Liver (tissue), 9 donors: Measurements from ENCODE around the gene UNC13D. TPM values are rescaled to one million over a fixed set of nuclear protein-coding genes. Genes with fewer than 3 reads are reported as not detected.

ENCODE experiments used
- DNase-seq: peaks from one replicate; pipeline ENCODE4 v3.0.0-alpha.2; 2017; ENCODE audit warnings: low spot score
- H3K27ac ChIP-seq, 2 donors: one replicate each; pipeline ENCODE4 v1.7.0; 2013; ENCODE audit warnings: inconsistent platforms in 2 of 2, low read length in 2 of 2, control low read depth in 1 of 2, low read depth in 1 of 2, mild to moderate bottlenecking in 1 of 2
- H3K27me3 ChIP-seq, 4 donors: one replicate each; pipeline versions ENCODE4 v1.6.1 to v1.7.0; 2013; ENCODE audit warnings: low read length in 3 of 4, inconsistent platforms in 1 of 4, mild to moderate bottlenecking in 1 of 4, moderate library complexity in 1 of 4; ENCODE audit not compliant: control insufficient read depth in 4 of 4, insufficient read depth in 4 of 4
- H3K36me3 ChIP-seq, 4 donors: one replicate each; pipeline versions ENCODE4 v1.6.1 to v1.7.0; 2013; ENCODE audit warnings: low read length in 3 of 4, mild to moderate bottlenecking in 3 of 4, low read depth in 1 of 4, moderate library complexity in 1 of 4; ENCODE audit not compliant: control insufficient read depth in 4 of 4, insufficient read depth in 3 of 4
- H3K4me1 ChIP-seq, 4 donors: one replicate each; pipeline versions ENCODE4 v1.6.1 to v1.7.0; 2013; ENCODE audit warnings: low read length in 3 of 4, mild to moderate bottlenecking in 3 of 4, moderate library complexity in 1 of 4; ENCODE audit not compliant: control insufficient read depth in 4 of 4, insufficient read depth in 4 of 4
- H3K4me3 ChIP-seq, 3 donors: one replicate each; pipeline versions ENCODE4 v1.6.1 to v1.7.0; 2013; ENCODE audit warnings: low read length in 3 of 3, control low read depth in 1 of 3, low read depth in 1 of 3, mild to moderate bottlenecking in 1 of 3
- H3K9ac ChIP-seq, 2 donors: one replicate each; pipeline ENCODE4 v1.7.0; 2013; ENCODE audit warnings: low read length in 2 of 2, mild to moderate bottlenecking in 2 of 2, moderate library complexity in 2 of 2, control low read depth in 1 of 2, low read depth in 1 of 2
- H3K9me3 ChIP-seq, 4 donors: one replicate each; pipeline versions ENCODE4 v1.6.1 to v1.7.0; 2013; ENCODE audit warnings: low read length in 3 of 4; ENCODE audit not compliant: control insufficient read depth in 4 of 4
- EGR1 ChIP-seq, 2 donors: IDR thresholded peaks; 2 replicates each; pipeline ENCODE4 v1.6.1; 2016 to 2018; ENCODE audit warnings: antibody characterized with exemption in 2 of 2, low read depth in 2 of 2
- FOXA2 ChIP-seq: IDR thresholded peaks from 2 replicates; pipeline ENCODE4 v1.6.1; 2016; ENCODE audit warnings: antibody characterized with exemption
- GABPA ChIP-seq, 2 donors: IDR thresholded peaks in 1 of 2; conservative IDR thresholded peaks in 1 of 2; 2 replicates each; pipeline ENCODE4 v1.6.1; 2016; ENCODE audit warnings: antibody characterized with exemption in 2 of 2, mild to moderate bottlenecking in 1 of 2, moderate library complexity in 1 of 2
- HNF4A ChIP-seq, 2 donors: conservative IDR thresholded peaks; 2 replicates each; pipeline ENCODE4 v1.6.1; 2016; ENCODE audit warnings: antibody characterized with exemption in 2 of 2, mild to moderate bottlenecking in 2 of 2
- JUND ChIP-seq, 2 donors: IDR thresholded peaks; 2 replicates each; pipeline ENCODE4 v1.6.1; 2016; ENCODE audit warnings: antibody characterized with exemption in 2 of 2
- NR2F2 ChIP-seq: IDR thresholded peaks from 2 replicates; pipeline ENCODE4 v1.6.1; 2016; ENCODE audit warnings: antibody characterized with exemption
- RAD21 ChIP-seq, 2 donors: IDR thresholded peaks; 2 replicates each; pipeline ENCODE4 v1.6.1; 2016; ENCODE audit warnings: antibody characterized with exemption in 2 of 2, mild to moderate bottlenecking in 2 of 2
- SP1 ChIP-seq: IDR thresholded peaks from 2 replicates; pipeline ENCODE4 v1.6.1; 2018; ENCODE audit warnings: antibody characterized with exemption, mild to moderate bottlenecking
- TAF1 ChIP-seq: conservative IDR thresholded peaks from 2 replicates; pipeline ENCODE4 v1.6.1; 2016; ENCODE audit warnings: antibody characterized with exemption, mild to moderate bottlenecking
- YY1 ChIP-seq: IDR thresholded peaks from 2 replicates; pipeline ENCODE4 v1.6.1; 2016; ENCODE audit warnings: antibody characterized with exemption, mild to moderate bottlenecking
- WGBS: extraction: QIAGEN DNeasy Blood & Tissue Kit; methylation state at CpG from one replicate; pipeline ENCODE4 v1.1.7; 2013; 5-methylcytosine and 5-hydroxymethylcytosine counted together
- polyA plus RNA-seq, 2 donors: library from polyadenylated mRNA; stranded (reverse) in 1 of 2; unstranded in 1 of 2; fragments of 200-250 nt in 1 of 2; fragments of >200 nt in 1 of 2; fragmentation: Nextera tagmentation in 1 of 2; extraction: Ambion mirVana in 1 of 2; gene quantifications; one replicate each; pipeline versions ENCODE4 v1.2.1 to v1.2.3, GENCODE V29; 2013 to 2015
- total RNA-seq, 2 donors: library from RNA; depleted of rRNA; stranded (reverse); fragments of >200 nt; gene quantifications; one replicate each; pipeline ENCODE4 v1.2.3, GENCODE V29; 2014
- TF ChIP-seq, protein P1 (sequence below): IDR thresholded peaks from 2 replicates; pipeline ENCODE4 v1.6.1; 2016; ENCODE audit warnings: antibody characterized with exemption
- TF ChIP-seq, protein P2 (sequence below): IDR thresholded peaks from 2 replicates; pipeline ENCODE4 v1.6.1; 2016; ENCODE audit warnings: antibody characterized with exemption, mild to moderate bottlenecking
- TF ChIP-seq, protein P3 (sequence below): IDR thresholded peaks from 2 replicates; pipeline ENCODE4 v1.6.1; 2016; ENCODE audit warnings: antibody characterized with exemption
- donor health status: healthy.
- donor health status: healthy.
- donor health status: healthy.
- donor health status: healthy.
- donor health status: healthy.

Gene UNC13D
- total and polyA plus RNA-seq, 4 donors, result 2.1 to 22.9 (median 7.6) TPM

DNA sequence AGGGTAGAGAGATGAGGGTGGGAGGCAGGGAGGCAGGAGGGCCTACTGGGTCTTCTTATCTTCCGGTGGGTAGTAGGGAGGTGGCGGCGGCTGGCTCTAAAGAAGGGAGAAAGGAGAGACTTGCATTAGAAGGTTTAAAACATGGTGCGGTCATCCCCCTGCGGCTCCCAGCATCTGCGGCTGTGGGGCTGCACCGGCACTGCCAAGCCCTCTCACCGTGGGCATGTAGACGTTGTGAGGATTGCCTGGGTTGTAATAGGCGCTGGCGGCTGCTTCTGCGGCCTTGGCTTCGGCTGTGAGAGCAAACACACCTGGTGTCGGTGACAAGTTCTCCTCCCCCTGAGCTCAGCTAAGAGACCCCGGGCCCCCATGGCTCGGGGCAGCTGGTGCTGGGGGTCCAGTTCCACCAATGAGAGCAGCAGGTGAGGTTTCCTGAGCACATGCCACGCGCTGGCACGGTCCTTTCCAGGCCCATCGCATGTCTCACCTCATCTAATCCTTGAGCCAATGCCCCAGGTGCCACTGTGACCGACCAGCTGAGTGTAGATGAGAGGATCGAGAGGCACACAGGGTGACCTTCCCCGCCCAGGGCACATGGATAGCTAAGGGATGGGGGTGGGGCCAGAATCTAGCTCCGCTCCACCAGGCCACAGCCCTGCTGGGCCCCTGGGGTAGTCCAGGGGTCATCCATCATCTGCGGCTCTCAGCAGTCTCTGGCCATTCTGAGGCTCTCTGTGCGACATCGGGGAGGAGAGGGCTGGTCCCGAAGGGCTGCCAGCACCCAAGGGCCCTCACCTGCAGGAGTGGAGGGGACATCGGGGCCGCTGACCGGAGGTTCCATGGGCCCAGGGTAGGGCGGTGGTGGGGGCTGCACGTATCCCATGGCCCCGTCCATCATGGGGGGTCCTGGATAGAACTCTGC lies 2.7 kb upstream of the UNC13D start:
- 90% methylated on average over 34 of the region's 34 CpGs for WGBS
- Histone ChIP-seq H3K4me3 (no peak overlapping the region), H3K9me3 (no peaks in the 10 kb centered on the region), H3K4me1 (peaks cover 2 to 40% (median 26%) of the 10 kb centered on the region in 4 donors), H3K27me3 (no peaks in the 10 kb centered on the region), H3K9ac (no peak overlapping the region), H3K27ac (peak overlapping the region in 1 of 2 donors; percentile 25), H3K36me3 (peaks cover 25 to 46% (median 39%) of the 10 kb centered on the region in 4 donors)
- no peak for DNase-seq
- TF ChIP-seq FOXA2 (no peak), EGR1 (IDR thresholded peaks at IDR 0.05; ENCODE audit: low read depth in 2 of 2) (no peak), JUND (IDR thresholded peaks at IDR 0.05) (no peak), GABPA (IDR thresholded peaks at IDR 0.05 in 1 of 2, conservative IDR thresholded peaks at IDR 0.05 in 1 of 2) (no peak), SP1 (no peak), YY1 (no peak)
- TF ChIP-seq, protein P1, sequence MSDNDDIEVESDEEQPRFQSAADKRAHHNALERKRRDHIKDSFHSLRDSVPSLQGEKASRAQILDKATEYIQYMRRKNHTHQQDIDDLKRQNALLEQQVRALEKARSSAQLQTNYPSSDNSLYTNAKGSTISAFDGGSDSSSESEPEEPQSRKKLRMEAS, result no peak

DNA sequence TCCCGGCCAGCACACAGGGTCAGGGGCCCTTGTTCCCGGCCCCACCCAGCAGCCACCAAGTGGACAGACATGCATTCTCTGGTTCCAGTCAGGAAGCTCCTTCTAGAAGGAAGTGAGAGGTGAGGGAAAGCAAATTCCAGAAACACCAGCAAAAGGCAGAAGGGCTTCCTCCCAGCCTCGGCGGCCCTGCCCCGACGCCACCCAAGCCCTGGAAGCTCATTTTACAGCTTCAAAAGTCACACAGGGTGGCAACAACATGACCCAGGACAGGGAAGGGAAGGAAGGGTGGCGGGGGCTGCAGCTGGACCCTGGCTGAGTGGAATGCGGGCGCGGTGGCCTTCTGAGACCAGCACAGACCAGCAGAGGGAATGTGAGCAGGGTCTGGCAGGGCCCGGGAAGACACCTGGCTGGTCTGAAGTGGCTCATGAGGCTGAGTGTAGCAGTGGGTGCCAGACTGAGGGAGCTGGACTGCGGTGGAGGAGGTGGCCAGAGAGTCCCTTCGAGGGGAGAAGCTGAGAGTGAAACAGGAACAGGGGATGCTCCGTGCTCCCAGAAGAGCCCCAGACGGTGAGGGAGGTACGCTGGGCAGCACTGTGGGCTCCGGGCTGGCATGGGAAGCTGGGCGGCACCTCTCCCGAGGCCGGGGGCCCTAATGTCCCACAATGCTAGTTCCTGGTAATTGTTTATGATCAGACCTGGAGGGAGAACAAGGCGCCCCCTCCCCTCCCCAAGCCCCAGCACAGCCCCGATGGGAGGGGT lies 1.9 kb upstream of the UNC13D start:
- no peaks in the 10 kb centered on the region for H3K9me3 ChIP-seq
- H3K36me3 ChIP-seq, result peaks cover 25 to 42% (median 37%) of the 10 kb centered on the region in 4 donors
- peak overlapping the region; percentile 39 to 69 for H3K27ac ChIP-seq
- peaks cover 0 to 34% (median 21%) of the 10 kb centered on the region in 4 donors for H3K4me1 ChIP-seq
- no peak for DNase-seq
- no peak overlapping the region for H3K9ac ChIP-seq
- H3K4me3 ChIP-seq, result no peak overlapping the region
- 80% methylated on average over 22 of the region's 22 CpGs for WGBS
- peak; percentile 47 for TF ChIP-seq NR2F2
- TF ChIP-seq, protein P2, sequence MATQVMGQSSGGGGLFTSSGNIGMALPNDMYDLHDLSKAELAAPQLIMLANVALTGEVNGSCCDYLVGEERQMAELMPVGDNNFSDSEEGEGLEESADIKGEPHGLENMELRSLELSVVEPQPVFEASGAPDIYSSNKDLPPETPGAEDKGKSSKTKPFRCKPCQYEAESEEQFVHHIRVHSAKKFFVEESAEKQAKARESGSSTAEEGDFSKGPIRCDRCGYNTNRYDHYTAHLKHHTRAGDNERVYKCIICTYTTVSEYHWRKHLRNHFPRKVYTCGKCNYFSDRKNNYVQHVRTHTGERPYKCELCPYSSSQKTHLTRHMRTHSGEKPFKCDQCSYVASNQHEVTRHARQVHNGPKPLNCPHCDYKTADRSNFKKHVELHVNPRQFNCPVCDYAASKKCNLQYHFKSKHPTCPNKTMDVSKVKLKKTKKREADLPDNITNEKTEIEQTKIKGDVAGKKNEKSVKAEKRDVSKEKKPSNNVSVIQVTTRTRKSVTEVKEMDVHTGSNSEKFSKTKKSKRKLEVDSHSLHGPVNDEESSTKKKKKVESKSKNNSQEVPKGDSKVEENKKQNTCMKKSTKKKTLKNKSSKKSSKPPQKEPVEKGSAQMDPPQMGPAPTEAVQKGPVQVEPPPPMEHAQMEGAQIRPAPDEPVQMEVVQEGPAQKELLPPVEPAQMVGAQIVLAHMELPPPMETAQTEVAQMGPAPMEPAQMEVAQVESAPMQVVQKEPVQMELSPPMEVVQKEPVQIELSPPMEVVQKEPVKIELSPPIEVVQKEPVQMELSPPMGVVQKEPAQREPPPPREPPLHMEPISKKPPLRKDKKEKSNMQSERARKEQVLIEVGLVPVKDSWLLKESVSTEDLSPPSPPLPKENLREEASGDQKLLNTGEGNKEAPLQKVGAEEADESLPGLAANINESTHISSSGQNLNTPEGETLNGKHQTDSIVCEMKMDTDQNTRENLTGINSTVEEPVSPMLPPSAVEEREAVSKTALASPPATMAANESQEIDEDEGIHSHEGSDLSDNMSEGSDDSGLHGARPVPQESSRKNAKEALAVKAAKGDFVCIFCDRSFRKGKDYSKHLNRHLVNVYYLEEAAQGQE, result no peak
- no peaks in the 10 kb centered on the region for H3K27me3 ChIP-seq

DNA sequence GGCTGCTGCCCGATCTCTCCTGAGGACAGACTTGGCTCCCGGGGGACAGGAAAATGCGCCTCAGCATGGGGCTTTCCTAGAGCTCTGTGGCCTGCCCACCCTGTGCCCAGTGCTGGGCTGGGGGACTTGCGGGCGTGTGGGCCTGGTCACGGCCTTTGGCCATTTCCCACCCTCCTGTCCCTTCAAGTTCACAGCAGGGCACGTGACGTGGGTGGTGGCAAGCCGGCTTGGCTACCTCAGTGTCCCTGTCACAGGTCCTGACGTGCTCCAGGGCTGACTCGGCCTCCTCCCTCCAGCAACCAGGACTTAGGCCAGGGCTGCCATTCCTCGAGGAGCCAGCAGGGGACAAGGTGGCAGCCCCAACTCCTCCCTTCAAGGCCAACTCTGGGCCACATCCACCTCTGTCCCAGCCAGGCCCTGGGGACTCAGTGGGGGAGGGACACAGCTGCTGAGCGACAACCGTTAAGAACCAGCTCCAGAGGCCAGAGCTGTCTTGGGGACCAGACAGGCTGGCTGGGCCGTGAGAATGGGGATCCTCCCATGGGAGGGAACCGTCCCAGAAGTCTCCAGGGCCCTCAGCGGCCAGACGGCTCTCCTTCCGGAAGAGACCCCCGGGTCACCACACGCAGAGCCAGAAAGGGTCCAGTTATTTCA lies 981 bp upstream of the UNC13D start:
- H3K36me3 ChIP-seq, result peaks cover 28 to 46% (median 37%) of the 10 kb centered on the region in 4 donors
- H3K27ac ChIP-seq, result peak overlapping the region; percentile 69 to 70
- H3K9me3 ChIP-seq, result no peaks in the 10 kb centered on the region
- H3K9ac ChIP-seq, result no peak overlapping the region
- peak; percentile 79 for DNase-seq
- peaks cover 0 to 29% (median 15%) of the 10 kb centered on the region in 4 donors for H3K4me1 ChIP-seq
- 47% methylated on average over 21 of the region's 21 CpGs for WGBS
- H3K27me3 ChIP-seq, result no peaks in the 10 kb centered on the region
- H3K4me3 ChIP-seq, result no peak overlapping the region
- TF ChIP-seq, protein P3, sequence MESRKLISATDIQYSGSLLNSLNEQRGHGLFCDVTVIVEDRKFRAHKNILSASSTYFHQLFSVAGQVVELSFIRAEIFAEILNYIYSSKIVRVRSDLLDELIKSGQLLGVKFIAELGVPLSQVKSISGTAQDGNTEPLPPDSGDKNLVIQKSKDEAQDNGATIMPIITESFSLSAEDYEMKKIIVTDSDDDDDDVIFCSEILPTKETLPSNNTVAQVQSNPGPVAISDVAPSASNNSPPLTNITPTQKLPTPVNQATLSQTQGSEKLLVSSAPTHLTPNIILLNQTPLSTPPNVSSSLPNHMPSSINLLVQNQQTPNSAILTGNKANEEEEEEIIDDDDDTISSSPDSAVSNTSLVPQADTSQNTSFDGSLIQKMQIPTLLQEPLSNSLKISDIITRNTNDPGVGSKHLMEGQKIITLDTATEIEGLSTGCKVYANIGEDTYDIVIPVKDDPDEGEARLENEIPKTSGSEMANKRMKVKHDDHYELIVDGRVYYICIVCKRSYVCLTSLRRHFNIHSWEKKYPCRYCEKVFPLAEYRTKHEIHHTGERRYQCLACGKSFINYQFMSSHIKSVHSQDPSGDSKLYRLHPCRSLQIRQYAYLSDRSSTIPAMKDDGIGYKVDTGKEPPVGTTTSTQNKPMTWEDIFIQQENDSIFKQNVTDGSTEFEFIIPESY, result no peak
- no peak for TF ChIP-seq TAF1
- no peak for TF ChIP-seq GABPA (IDR thresholded peaks at IDR 0.05 in 1 of 2, conservative IDR thresholded peaks at IDR 0.05 in 1 of 2)
- TF ChIP-seq, protein P2, result no peak
- TF ChIP-seq RAD21 (IDR thresholded peaks at IDR 0.05), result peak in 1 of 2 donors; percentile 62
- no peak for TF ChIP-seq EGR1 (IDR thresholded peaks at IDR 0.05; ENCODE audit: low read depth in 2 of 2)
- TF ChIP-seq, protein P1, result no peak
- no peak for TF ChIP-seq NR2F2
- TF ChIP-seq HNF4A (conservative IDR thresholded peaks at IDR 0.05), result no peak
